GM15510 (cell line): ENCODE data around the gene ARHGEF3.

Experiments used
- POLR2A ChIP-seq: IDR thresholded peaks from 3 replicates; pipeline ENCODE4 v1.6.1; 2011; ENCODE audit warnings: borderline replicate concordance; ENCODE audit not compliant: insufficient read length; ENCODE audit errors: extremely low read depth

The ARHGEF3 gene

DNA sequence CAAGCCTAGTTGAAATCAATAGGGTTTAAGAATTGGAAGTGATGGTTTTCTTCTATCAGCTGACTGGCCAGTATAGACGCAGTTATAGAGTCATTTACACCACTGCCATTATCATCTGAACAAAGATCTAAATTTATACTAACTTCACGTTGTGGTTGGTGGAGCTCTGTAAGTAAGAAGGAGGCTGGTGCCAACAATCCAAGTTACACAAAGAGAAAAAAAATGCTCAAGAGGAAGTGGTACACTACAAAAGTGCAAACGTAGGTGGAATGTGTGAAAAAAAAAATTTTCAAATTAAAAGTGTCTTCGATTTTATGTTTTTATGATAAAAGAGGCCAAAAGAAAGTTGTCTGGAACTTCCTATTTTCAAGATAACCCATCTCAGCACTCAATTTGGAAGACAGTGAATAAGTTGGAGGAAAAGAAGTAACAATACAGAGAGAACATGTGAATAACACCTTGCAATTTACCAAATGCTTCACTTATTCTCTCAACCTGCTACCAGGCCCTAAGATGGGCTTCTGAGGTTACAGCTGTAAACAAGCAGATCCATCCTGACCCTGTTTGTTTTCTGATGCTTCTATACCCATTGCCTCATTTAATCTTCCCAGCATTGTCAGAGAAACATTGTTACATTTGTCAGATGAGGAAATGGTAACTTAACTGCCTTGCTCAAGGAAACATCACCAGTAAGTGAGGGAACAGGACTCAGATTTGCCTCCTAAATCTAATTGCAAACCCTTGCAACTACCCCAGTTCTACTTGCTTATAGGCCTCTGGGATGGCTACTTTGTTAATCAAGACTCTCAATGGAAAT, 106.7 kb downstream of the ARHGEF3 start:
- TF ChIP-seq POLR2A: no peak

- no peak for TF ChIP-seq POLR2A
These were observed 108.0 kb downstream of the ARHGEF3 start for GRCh38 chr3:56693750-56694149.

DNA sequence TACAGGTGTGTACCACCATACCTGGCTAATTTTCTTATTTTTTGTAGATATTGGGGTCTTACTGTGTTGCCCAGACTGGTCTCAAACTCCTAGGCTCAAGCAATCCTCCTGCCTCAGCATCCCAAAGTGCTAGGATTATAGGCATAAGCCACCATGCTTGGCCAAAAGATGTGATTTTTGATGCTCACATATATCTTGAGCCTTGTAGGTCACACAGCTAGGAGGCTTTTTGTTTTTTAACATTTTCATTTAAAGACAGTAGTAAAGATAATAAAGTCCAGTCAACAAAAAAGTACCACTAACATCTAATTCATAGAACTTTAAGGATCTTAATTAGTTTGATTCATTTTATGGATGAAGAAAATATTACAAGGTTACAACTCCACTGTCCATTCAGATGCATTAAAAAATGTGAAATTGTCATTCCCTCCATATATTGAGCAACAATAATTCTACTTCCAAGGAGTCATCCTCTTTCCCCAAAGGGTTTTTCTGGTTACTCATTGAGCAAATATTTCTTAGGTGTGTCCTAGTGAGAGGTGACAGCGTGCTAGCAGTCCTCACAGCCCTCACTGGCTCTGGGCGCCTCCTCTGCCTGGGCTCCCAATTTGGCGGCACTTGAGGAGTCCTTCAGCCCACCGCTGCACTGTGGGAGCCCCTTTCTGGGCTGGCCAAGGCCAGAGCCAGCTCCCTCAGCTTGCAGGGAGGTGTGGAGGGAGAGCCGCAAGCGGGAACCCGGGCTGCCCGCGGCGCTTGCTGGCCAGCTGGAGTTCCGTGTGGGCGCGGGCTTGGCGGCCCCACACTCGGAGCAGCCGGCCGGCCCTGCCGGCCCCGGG, 110.4 kb downstream of the ARHGEF3 start:
- no peak for TF ChIP-seq POLR2A

DNA sequence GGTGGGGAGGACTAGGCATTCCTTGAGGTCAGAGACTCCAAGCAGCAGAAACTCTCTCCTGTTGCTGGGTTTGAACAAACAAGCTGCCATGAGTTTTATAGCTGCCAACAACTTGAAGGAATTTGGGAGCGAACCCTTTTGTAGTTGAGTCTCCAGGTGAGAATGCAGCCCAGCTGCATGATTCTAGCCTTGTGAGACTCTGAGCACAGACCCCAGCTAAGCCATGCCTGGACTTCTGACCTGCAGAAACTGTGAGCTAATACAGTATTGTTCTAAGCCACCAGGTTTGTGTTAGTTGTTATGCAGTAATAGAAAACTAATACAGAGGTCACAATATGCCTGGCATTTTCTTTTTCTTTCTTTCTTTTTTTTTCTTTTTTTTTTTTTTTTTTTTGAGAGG, 112.4 kb downstream of the ARHGEF3 start:
- TF ChIP-seq POLR2A: no peak

DNA sequence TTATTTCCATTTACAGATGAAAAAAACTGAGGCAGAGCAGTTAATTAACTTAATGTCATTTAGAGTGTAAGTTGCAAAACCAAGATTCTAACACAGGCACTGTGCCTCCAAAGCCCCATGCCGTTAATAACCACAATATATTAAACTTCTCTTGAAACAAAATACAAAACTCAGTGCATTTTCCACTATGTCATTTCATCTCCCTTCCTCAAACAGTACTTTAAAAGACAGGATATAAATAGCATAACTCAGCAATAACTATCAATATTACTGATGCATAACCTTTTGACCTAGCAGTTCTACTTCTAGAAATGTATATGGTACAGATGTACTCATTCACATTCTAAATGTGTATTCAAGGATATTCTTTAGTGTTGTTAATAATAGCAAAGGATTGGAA, 113.6 kb downstream of the ARHGEF3 start:
- no peak for TF ChIP-seq POLR2A

GRCh38 chr3:56684029-56684428, 117.7 kb downstream of the ARHGEF3 start:
- TF ChIP-seq POLR2A: no peak

- TF ChIP-seq POLR2A: peak; percentile 80
These were observed 118.5 kb downstream of the ARHGEF3 start, which contains the start of gene TASOR for GRCh38 chr3:56683122-56683817. TASOR (minus strand) TSS chr3:56683265; CDS start chr3:56683006, 259 bp downstream.

DNA sequence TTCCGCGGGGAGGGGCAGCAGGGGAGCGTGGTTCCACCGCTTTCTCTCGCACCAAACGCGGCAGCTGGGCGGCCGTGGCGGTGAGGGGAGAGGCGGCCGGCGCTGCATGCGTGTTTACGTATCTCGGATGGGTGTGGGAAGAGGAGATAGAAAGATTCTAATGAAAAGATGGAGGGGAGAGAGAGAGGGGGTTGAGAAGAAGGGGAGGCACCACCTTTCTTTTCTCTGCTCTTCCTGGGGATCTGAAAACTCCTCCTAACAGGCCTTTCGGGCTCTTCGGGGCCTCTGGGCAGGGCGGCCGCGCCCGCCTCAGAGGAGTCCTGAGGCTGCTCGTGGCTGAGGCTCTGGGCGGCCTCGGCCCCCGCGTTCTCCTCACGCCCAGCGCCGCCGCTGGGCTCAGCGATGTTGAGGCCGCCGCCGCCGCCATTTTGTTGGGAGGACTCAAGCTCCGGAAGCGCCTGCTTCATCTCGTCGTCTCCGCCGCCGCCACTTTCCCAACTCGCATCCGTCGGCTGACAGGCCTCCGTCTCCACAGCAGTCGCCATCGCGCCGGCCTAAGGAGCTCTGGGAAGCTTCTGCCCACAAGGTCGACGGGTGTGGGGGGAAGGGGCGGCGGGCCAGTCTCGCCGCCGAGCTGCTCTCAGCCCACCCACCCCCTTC, 119.2 kb downstream of the ARHGEF3 start:
- TF ChIP-seq POLR2A: peak; percentile 63

DNA sequence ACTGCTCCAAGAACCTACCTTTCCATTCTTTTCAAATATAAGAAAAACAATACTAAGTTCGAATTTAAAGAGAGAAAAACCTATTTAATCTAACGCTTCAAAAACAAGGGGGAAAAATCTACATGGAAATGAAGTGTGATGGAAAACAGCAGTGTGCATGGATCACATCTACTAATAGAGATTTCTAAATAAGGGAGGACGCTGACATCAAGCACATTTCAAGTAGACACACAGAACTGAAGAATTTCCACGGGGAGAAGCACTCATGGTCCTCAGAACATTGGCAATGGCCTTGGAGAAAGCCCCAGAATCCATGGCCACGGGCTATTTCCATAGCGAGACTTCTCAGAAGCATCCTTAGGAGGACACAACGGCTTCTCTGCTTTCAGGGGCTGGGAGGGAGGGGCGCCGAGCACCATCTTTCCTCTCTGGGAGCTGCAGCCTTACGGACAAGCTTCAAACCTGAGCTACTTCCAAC, 119.7 kb downstream of the ARHGEF3 start:
- TF ChIP-seq POLR2A: no peak

- TF ChIP-seq POLR2A: no peak
These were observed 121.6 kb downstream of the ARHGEF3 start for GRCh38 chr3:56680054-56680580.
